Mesenchymal stem cell (in vitro differentiated cells and primary cell): ENCODE data around the gene KLHDC7B.

Source experiments
- DNase-seq: peaks from one replicate; pipeline ENCODE4 v3.0.0-alpha.2; 2013
- H2AFZ ChIP-seq: one replicate; pipeline ENCODE4 v1.6.1; 2013; ENCODE audit warnings: low read depth, mild to moderate bottlenecking, control low read depth, inconsistent platforms, low read length, moderate library complexity
- H2AK5ac ChIP-seq: 2 replicates; pipeline ENCODE4 v1.6.1; 2013; ENCODE audit warnings: low read length, moderate library complexity, mild to moderate bottlenecking, inconsistent platforms; ENCODE audit not compliant: severe bottlenecking
- H2BK120ac ChIP-seq: one replicate; pipeline ENCODE4 v1.6.1; 2013; ENCODE audit warnings: low read depth, mild to moderate bottlenecking, inconsistent platforms, low read length, moderate library complexity
- H2BK12ac ChIP-seq, 2 experiments: one replicate each; pipeline ENCODE4 v1.6.1; 2013; ENCODE audit warnings: inconsistent platforms in 2 of 2, low read length in 2 of 2, mild to moderate bottlenecking in 2 of 2, moderate library complexity in 2 of 2, control low read depth in 1 of 2
- H2BK15ac ChIP-seq: one replicate; pipeline ENCODE4 v1.6.1; 2013; ENCODE audit warnings: mild to moderate bottlenecking, low read depth, inconsistent platforms; ENCODE audit not compliant: poor library complexity, severe bottlenecking
- H2BK5ac ChIP-seq: 2 replicates; pipeline ENCODE4 v1.6.1; 2013; ENCODE audit warnings: low read depth, mild to moderate bottlenecking, low read length, control low read depth, inconsistent platforms; ENCODE audit not compliant: poor library complexity, severe bottlenecking
- H3K14ac ChIP-seq, 2 experiments: one replicate each; pipeline ENCODE4 v1.6.1; 2013; ENCODE audit warnings: inconsistent platforms in 2 of 2, low read length in 2 of 2, control low read depth in 1 of 2, mild to moderate bottlenecking in 1 of 2, moderate library complexity in 1 of 2
- H3K18ac ChIP-seq, 2 experiments: one replicate each; pipeline ENCODE4 v1.6.1; 2013; ENCODE audit warnings: inconsistent platforms in 2 of 2, low read length in 2 of 2, control low read depth in 1 of 2, low read depth in 1 of 2, mild to moderate bottlenecking in 1 of 2
- H3K23ac ChIP-seq, 2 experiments: one replicate each; pipeline ENCODE4 v1.6.1; 2013; ENCODE audit warnings: inconsistent platforms in 2 of 2, low read length in 2 of 2, mild to moderate bottlenecking in 2 of 2, moderate library complexity in 2 of 2, control low read depth in 1 of 2
- H3K27ac ChIP-seq: 2 replicates; pipeline ENCODE4 v1.5.1; 2013; ENCODE audit warnings: mild to moderate bottlenecking, moderate library complexity, low read length, control low read depth, inconsistent platforms; ENCODE audit not compliant: poor library complexity, severe bottlenecking
- H3K27me3 ChIP-seq, 2 experiments: 2 replicates each; pipeline versions ENCODE4 v1.6.1 to v1.7.0; 2013; ENCODE audit warnings: low read length in 2 of 2, mild to moderate bottlenecking in 2 of 2, moderate library complexity in 2 of 2, control low read depth in 1 of 2, inconsistent platforms in 1 of 2; ENCODE audit not compliant: control insufficient read depth in 1 of 2, insufficient read depth in 1 of 2
- H3K36me3 ChIP-seq, 2 experiments: 2 replicates each; pipeline versions ENCODE4 v1.6.1 to v1.7.0; 2013; ENCODE audit warnings: low read length in 2 of 2, control low read depth in 1 of 2, inconsistent platforms in 1 of 2, low read depth in 1 of 2, mild to moderate bottlenecking in 1 of 2; ENCODE audit not compliant: insufficient read depth in 2 of 2, control insufficient read depth in 1 of 2
- H3K4ac ChIP-seq, 2 experiments: one replicate each; pipeline ENCODE4 v1.6.1; 2013; ENCODE audit warnings: inconsistent platforms in 2 of 2, low read length in 2 of 2, mild to moderate bottlenecking in 2 of 2, moderate library complexity in 2 of 2, control low read depth in 1 of 2, low read depth in 1 of 2
- H3K4me1 ChIP-seq: 2 replicates; pipeline ENCODE4 v1.6.1; 2013; ENCODE audit warnings: low read depth, low read length, control low read depth; ENCODE audit not compliant: control insufficient read depth, insufficient read depth
- H3K4me2 ChIP-seq: 2 replicates; pipeline ENCODE4 v1.6.1; 2013; ENCODE audit warnings: low read length, mild to moderate bottlenecking, inconsistent platforms; ENCODE audit not compliant: poor library complexity, severe bottlenecking
- H3K4me3 ChIP-seq, 2 experiments: 2 replicates each; pipeline versions ENCODE4 v1.5.1 to v1.7.0; 2013; ENCODE audit warnings: low read length in 2 of 2, mild to moderate bottlenecking in 2 of 2, control low read depth in 1 of 2, low read depth in 1 of 2; ENCODE audit not compliant: insufficient read depth in 1 of 2
- H3K79me1 ChIP-seq: replicated peaks from 2 replicates; pipeline ENCODE4 v1.6.1; 2013; ENCODE audit warnings: mild to moderate bottlenecking, control low read depth, low read length, inconsistent platforms; ENCODE audit not compliant: poor library complexity, severe bottlenecking
- H3K9ac ChIP-seq: 2 replicates; pipeline ENCODE4 v1.7.0; 2013; ENCODE audit warnings: mild to moderate bottlenecking, low read length, moderate library complexity
- H3K9me3 ChIP-seq: 2 replicates; pipeline ENCODE4 v1.7.0; 2013; ENCODE audit warnings: mild to moderate bottlenecking, low read length; ENCODE audit not compliant: control insufficient read depth
- H4K8ac ChIP-seq: one replicate; pipeline ENCODE4 v1.6.1; 2013; ENCODE audit warnings: inconsistent platforms, mild to moderate bottlenecking, low read length, moderate library complexity
- H4K91ac ChIP-seq: one replicate; pipeline ENCODE4 v1.6.1; 2013; ENCODE audit warnings: mild to moderate bottlenecking, low read length, inconsistent platforms
- WGBS: methylation state at CpG from one replicate; pipeline ENCODE4 v1.1.7; 2013; ENCODE audit warnings: mixed read lengths; 5-methylcytosine and 5-hydroxymethylcytosine counted together

KLHDC7B gene

DNA sequence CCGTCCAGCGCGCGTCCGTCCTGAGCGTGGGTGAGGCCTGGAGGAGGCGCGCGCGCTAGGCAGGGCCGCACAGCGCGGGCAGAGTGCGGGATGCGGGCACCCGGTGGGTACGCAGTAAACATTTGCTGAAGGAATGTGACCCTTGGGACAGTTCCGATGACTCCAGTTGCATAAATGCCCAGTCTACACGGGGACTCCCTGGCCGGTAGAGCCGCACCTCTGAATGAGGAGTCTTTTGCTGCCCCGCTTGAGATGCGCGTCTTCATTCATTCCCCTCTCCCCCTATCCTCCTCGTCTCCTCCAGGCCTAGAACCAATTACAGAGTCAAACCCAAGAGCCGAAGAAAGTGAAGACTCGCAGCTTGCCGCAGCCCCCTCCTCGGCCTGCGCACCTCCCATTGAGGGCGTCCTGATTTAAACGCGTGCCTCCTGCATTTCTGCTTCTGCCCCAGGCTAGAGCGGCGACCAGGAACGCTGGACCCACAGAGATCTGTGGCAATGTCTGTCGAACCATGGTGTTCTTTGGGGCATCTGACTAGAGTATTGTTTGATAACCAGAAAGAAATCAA, 37.7 kb downstream of the KLHDC7B start:
- no peak overlapping the region for H4K8ac ChIP-seq
- H3K79me1 ChIP-seq, result peaks cover 21% of the 10 kb centered on the region
- no peak for DNase-seq
- WGBS, result 9% methylated on average over 37 of the region's 37 CpGs
- no peak overlapping the region for H2BK5ac ChIP-seq
- peak overlapping the region in 1 of 2 experiments; percentile 37 for H3K4ac ChIP-seq
- H3K27me3 ChIP-seq, result no peaks in the 10 kb centered on the region
- H3K14ac ChIP-seq, result peak overlapping the region in 1 of 2 experiments; percentile 84
- H3K4me1 ChIP-seq, result peaks cover 14% of the 10 kb centered on the region
- H2AFZ ChIP-seq, result peak overlapping the region; percentile 85
- no peak overlapping the region for H2AK5ac ChIP-seq
- no peaks in the 10 kb centered on the region for H3K9me3 ChIP-seq
- H3K18ac ChIP-seq, result peak overlapping the region; percentile 53 to 68
- H3K27ac ChIP-seq, result no peak overlapping the region
- H3K23ac ChIP-seq, result peak overlapping the region in 1 of 2 experiments; percentile 53
- H2BK15ac ChIP-seq, result peak overlapping the region; percentile 63
- peak overlapping the region; percentile 97 for H3K9ac ChIP-seq
- H3K4me2 ChIP-seq, result peak overlapping the region; percentile 78
- H4K91ac ChIP-seq, result no peak overlapping the region
- H2BK12ac ChIP-seq, result no peak overlapping the region
- H3K36me3 ChIP-seq, result peaks cover 17 to 28% of the 10 kb centered on the region in 2 experiments
- H2BK120ac ChIP-seq, result no peak overlapping the region
- H3K4me3 ChIP-seq, result peak overlapping the region; percentile 72 to 90

DNA sequence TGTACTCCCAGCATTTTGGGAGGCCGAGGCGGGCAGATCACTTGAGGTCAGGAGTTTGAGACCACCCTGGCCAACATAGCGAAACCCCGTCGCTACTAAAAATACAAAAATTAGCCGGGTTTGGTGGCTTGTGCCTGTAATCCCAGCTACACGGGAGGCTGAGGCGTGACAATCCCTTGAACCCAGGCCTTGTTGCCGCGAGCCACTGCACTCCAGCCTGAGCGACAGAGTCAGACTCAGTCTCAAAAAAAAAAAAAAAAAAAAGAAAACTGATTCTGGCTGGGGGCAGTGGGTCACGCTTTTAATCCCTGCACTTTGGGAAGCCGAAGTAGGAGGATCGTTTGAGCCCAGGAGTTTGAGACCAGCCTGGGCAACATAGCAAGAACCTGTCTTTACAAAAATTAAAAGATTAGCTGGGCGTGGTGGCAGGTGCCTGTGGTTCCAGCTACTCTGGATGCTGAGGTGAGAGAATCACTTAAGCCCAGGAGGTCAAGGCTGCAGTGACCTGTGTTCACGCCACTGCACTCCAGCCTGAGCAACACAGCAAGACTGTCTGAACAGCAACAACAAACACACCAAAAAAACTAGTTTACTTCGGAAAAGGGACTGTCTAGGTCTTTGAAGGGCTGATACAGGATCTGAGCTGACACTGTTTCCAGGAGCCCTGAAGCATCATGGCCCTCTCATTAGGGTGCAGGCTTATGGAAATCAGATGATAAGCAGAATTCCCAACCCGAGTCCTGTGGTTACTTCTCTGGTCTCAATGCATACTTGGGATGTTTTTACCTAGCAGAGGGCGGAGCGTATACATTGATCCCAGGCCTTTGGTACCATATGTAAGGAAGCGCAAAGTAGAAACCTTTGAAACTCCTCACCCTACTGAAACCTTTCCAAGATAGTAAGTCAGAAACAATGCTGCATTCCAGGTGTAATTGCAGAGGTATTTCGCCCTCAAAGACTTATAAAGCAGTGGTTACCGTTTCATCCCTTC, 38.7 kb downstream of the KLHDC7B start:
- Histone ChIP-seq H3K23ac (no peak overlapping the region), H2BK120ac (no peak overlapping the region), H3K4me3 (no peak overlapping the region), H2BK5ac (no peak overlapping the region), H2AK5ac (no peak overlapping the region), H3K79me1 (peaks cover 18% of the 10 kb centered on the region), H2BK15ac (no peak overlapping the region), H2BK12ac (no peak overlapping the region), H3K9ac (peak overlapping the region; percentile 97), H3K27ac (no peak overlapping the region), H2AFZ (no peak overlapping the region), H3K36me3 (peaks cover 17 to 19% of the 10 kb centered on the region in 2 experiments), H3K4ac (no peak overlapping the region), H3K18ac (no peak overlapping the region), H3K14ac (no peak overlapping the region), H4K8ac (no peak overlapping the region), H3K27me3 (no peaks in the 10 kb centered on the region), H3K4me2 (no peak overlapping the region), H4K91ac (no peak overlapping the region), H3K4me1 (peaks cover 14% of the 10 kb centered on the region), H3K9me3 (no peaks in the 10 kb centered on the region)
- no peak for DNase-seq
- 93% methylated on average over 22 of the region's 23 CpGs for WGBS

DNA sequence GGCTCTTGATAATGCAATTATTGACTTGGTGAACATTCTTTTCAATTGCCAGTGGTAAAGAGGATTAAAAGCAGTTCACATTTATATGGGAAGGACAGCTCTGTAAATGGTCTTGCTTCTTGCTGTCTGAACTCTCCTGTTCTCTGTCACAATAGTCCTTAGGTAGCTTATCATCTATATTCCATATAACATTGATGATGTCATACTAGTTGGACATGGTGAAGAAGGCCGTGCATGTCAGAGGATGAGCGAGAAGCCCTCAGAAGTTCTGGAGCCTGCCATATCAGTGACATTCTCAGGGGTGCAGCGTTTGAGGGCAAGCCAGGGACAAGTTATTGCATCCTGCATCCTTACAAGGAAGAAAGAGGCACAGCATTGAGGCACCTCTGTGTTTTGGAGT, 39.5 kb downstream of the KLHDC7B start:
- H3K9me3 ChIP-seq, result no peaks in the 10 kb centered on the region
- H3K36me3 ChIP-seq, result peaks cover 11% of the 10 kb centered on the region in 2 experiments
- H3K4me1 ChIP-seq, result peaks cover 14% of the 10 kb centered on the region
- no peak overlapping the region for H3K14ac ChIP-seq
- H4K8ac ChIP-seq, result no peak overlapping the region
- no peak overlapping the region for H3K23ac ChIP-seq
- H3K27me3 ChIP-seq, result no peaks in the 10 kb centered on the region
- no peak overlapping the region for H3K4ac ChIP-seq
- peaks cover 12% of the 10 kb centered on the region for H3K79me1 ChIP-seq
- no peak overlapping the region for H2BK5ac ChIP-seq
- H2BK15ac ChIP-seq, result no peak overlapping the region
- H2AK5ac ChIP-seq, result no peak overlapping the region
- H3K4me3 ChIP-seq, result no peak overlapping the region
- WGBS, result 92% methylated on average over 3 of the region's 3 CpGs
- no peak overlapping the region for H3K4me2 ChIP-seq
- H2BK12ac ChIP-seq, result no peak overlapping the region
- H3K27ac ChIP-seq, result no peak overlapping the region
- H3K9ac ChIP-seq, result no peak overlapping the region
- DNase-seq, result no peak
- no peak overlapping the region for H2BK120ac ChIP-seq
- H4K91ac ChIP-seq, result no peak overlapping the region
- no peak overlapping the region for H3K18ac ChIP-seq
- no peak overlapping the region for H2AFZ ChIP-seq

DNA sequence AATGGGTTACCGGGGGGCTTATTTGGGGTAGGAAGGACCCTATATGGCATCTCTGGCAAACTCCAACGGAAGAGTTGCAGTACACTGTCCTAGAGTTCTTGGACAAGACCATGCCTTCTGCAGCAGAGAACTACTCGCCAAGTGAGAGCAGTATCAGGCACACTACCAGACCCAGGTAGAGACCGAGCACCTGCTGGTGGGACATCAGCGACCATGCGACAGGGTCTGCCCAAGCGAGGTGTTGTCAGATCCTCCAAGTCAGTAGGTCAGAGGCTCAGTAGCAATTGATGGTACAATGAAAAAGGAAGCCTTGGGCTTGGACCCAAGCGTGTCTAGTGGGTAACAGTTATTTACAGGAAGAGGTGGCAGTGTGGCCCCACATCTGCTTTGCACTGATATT, 40.1 kb downstream of the KLHDC7B start:
- WGBS, result 95% methylated on average over 8 of the region's 8 CpGs
- H2BK15ac ChIP-seq, result no peak overlapping the region
- no peak overlapping the region for H3K9ac ChIP-seq
- no peak overlapping the region for H3K27ac ChIP-seq
- peaks cover 14% of the 10 kb centered on the region for H3K4me1 ChIP-seq
- H2BK12ac ChIP-seq, result no peak overlapping the region
- peaks cover 11% of the 10 kb centered on the region for H3K79me1 ChIP-seq
- no peak overlapping the region for H2BK5ac ChIP-seq
- H4K8ac ChIP-seq, result no peak overlapping the region
- no peaks in the 10 kb centered on the region for H3K27me3 ChIP-seq
- no peak overlapping the region for H4K91ac ChIP-seq
- no peak for DNase-seq
- no peak overlapping the region for H2AK5ac ChIP-seq
- H3K4me3 ChIP-seq, result no peak overlapping the region
- no peak overlapping the region for H3K14ac ChIP-seq
- H3K18ac ChIP-seq, result no peak overlapping the region
- no peak overlapping the region for H3K23ac ChIP-seq
- H3K36me3 ChIP-seq, result peaks cover 7 to 8% of the 10 kb centered on the region in 2 experiments
- no peak overlapping the region for H2BK120ac ChIP-seq
- H3K9me3 ChIP-seq, result no peaks in the 10 kb centered on the region
- H3K4ac ChIP-seq, result no peak overlapping the region
- no peak overlapping the region for H3K4me2 ChIP-seq
- H2AFZ ChIP-seq, result no peak overlapping the region
